Measurements from ENCODE around the gene PA2G4.

PA2G4 gene

DNA sequence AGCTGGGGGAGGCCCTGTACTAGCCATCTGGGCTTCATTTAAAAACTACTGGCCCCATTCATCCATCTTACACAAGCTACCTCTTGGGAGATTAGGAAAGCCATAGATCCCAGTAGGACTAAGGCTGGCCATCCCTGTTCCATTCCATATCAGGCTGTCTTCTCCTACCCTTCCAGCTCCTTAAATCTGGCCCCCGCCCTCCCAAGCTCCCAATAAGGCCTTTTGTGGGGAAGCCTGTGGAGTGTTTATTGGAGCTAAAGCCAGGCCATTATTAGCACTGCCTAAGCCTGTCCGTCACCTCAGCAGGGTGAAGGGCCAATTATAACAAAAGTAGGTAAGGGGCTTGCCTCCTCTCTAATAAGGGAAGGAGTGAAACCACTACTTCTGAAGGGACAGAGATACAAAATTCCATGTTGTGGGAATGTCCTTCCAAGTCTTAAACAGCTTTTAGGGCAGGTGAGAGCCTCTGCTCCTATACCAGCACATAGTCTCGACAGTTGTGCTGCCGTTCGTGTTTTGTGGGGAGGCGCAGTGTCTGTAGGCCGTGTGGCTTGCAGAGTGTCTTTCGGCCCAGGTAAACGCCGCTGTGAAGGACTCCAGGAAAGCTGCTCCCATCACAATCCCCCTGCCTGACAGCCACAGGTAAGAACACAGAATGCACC is 57.5 kb downstream of the PA2G4 start:
- Histone ChIP-seq H2BK5ac (ENCODE audit: low read depth, low read length, poor library complexity) (no peak overlapping the region), H3K4ac (ENCODE audit: low read depth, low read length) (no peak overlapping the region), H3K79me1 (ENCODE audit: low read length) (peaks cover 15% of the 10 kb centered on the region), H4K12ac (ENCODE audit: low read depth, low read length) (no peak overlapping the region), H2AK5ac (ENCODE audit: low read length) (no peak overlapping the region), H2BK120ac (ENCODE audit: insufficient read depth, low read length, poor library complexity) (no peak overlapping the region), H4K91ac (ENCODE audit: low read depth, low read length) (no peak overlapping the region), H3K18ac (ENCODE audit: low read length) (no peak overlapping the region), H3K79me2 (ENCODE audit: control insufficient read depth, insufficient read depth, low read length, poor library complexity) (peaks cover 19% of the 10 kb centered on the region), H3K23ac (ENCODE audit: low read length) (no peak overlapping the region), H3K9me3 (ENCODE audit: insufficient read depth, low read depth, low read length) (peaks cover 4% of the 10 kb centered on the region), H2BK12ac (ENCODE audit: low read length) (no peak overlapping the region), H3K27me3 (ENCODE audit: insufficient read depth, low read length) (no peaks in the 10 kb centered on the region), H3K9ac (ENCODE audit: low read length) (no peak overlapping the region), H3K36me3 (ENCODE audit: control insufficient read depth in 1 of 2, insufficient read depth in 2 of 2, low read length in 2 of 2) (peaks cover 57 to 60% of the 10 kb centered on the region in 2 experiments), H3K14ac (ENCODE audit: low read length) (no peak overlapping the region), H3K4me3 (ENCODE audit: low read depth, low read length) (no peak overlapping the region), H2AFZ (ENCODE audit: insufficient read depth, low read length, poor library complexity) (no peak overlapping the region), H4K8ac (ENCODE audit: low read depth, low read length) (no peak overlapping the region), H3K4me2 (ENCODE audit: low read length) (peak overlapping the region; percentile 83), H3K27ac (ENCODE audit: low read depth, low read length) (no peak overlapping the region), H3K4me1 (ENCODE audit: control insufficient read depth in 1 of 2, insufficient read depth in 2 of 2, low read length in 2 of 2) (peaks cover 23 to 24% of the 10 kb centered on the region in 2 experiments)
- WGBS (ENCODE audit: extremely low coverage, insufficient coverage, insufficient read length) = no CpG with 5 or more reads among the region's 10 CpGs
- DNase-seq = peak in 1 of 2 donors; percentile 48

DNA sequence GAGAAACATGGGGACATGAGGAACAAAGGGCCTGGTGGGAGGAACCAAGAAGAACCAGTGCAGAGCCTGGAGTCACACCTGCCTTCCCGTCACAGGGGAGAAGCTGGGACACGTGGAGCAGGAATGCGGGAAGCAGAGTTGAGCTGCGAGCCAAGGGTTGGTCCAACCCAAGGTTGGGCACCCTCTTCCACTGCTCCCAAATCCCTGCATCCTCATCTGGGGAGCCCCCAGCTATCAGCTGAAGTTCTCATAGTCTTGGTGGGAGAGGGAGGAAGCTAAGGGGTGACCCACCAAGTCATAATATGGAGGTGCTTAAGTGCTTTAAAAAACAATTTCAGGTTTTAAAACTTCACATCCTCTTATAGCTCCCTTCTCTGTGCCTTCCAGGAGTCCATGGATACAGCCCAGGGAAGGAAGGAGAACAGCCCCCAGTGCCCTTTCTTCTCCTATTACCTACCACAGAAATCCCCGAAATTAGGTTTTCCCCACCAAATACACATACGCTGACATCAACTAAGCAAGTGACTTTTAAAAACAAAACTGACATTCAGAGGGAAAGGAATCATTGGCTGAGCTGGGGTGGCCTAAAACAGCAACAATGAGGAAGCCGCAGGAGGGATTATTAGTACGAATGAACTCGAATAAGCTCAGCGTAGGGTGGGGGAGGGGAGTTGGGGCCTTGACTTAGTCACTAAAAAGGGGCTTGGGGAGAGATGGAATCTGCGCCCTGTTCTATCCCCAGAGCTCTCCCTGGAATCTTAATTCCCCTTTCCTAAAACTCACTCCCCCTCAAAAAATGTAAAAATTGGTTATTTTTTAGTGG is 58.3 kb downstream of the PA2G4 start:
- Histone ChIP-seq H4K8ac (ENCODE audit: low read depth, low read length) (no peak overlapping the region), H2BK5ac (ENCODE audit: low read depth, low read length, poor library complexity) (no peak overlapping the region), H3K36me3 (ENCODE audit: control insufficient read depth in 1 of 2, insufficient read depth in 2 of 2, low read length in 2 of 2) (peaks cover 59 to 64% of the 10 kb centered on the region in 2 experiments), H3K79me1 (ENCODE audit: low read length) (peaks cover 11% of the 10 kb centered on the region), H3K27ac (ENCODE audit: low read depth, low read length) (no peak overlapping the region), H3K4me3 (ENCODE audit: low read depth, low read length) (no peak overlapping the region), H2AK5ac (ENCODE audit: low read length) (no peak overlapping the region), H3K23ac (ENCODE audit: low read length) (no peak overlapping the region), H3K9ac (ENCODE audit: low read length) (no peak overlapping the region), H3K9me3 (ENCODE audit: insufficient read depth, low read depth, low read length) (peaks cover 4% of the 10 kb centered on the region), H3K27me3 (ENCODE audit: insufficient read depth, low read length) (no peaks in the 10 kb centered on the region), H2AFZ (ENCODE audit: insufficient read depth, low read length, poor library complexity) (no peak overlapping the region), H3K4ac (ENCODE audit: low read depth, low read length) (no peak overlapping the region), H4K91ac (ENCODE audit: low read depth, low read length) (no peak overlapping the region), H3K4me1 (ENCODE audit: control insufficient read depth in 1 of 2, insufficient read depth in 2 of 2, low read length in 2 of 2) (peaks cover 18 to 20% of the 10 kb centered on the region in 2 experiments), H3K18ac (ENCODE audit: low read length) (no peak overlapping the region), H3K4me2 (ENCODE audit: low read length) (no peak overlapping the region), H2BK120ac (ENCODE audit: insufficient read depth, low read length, poor library complexity) (no peak overlapping the region), H3K14ac (ENCODE audit: low read length) (no peak overlapping the region), H3K79me2 (ENCODE audit: control insufficient read depth, insufficient read depth, low read length, poor library complexity) (peaks cover 16% of the 10 kb centered on the region), H4K12ac (ENCODE audit: low read depth, low read length) (no peak overlapping the region), H2BK12ac (ENCODE audit: low read length) (no peak overlapping the region)
- peak in 1 of 2 donors; percentile 51 for DNase-seq
- no CpG with 5 or more reads among the region's 11 CpGs for WGBS (ENCODE audit: extremely low coverage, insufficient coverage, insufficient read length)

All from trophoblast cell (in vitro differentiated cells and primary cell).